Liver (tissue), 9 donors: ENCODE measurements around the gene INPP5A. TPM values are rescaled to one million over a fixed set of nuclear protein-coding genes. Genes with fewer than 3 reads are reported as not detected.

Experiments
- DNase-seq: peaks from one replicate; pipeline ENCODE4 v3.0.0-alpha.2; 2017; ENCODE audit warnings: low spot score
- H3K27ac ChIP-seq, 2 donors: one replicate each; pipeline ENCODE4 v1.7.0; 2013; ENCODE audit warnings: inconsistent platforms in 2 of 2, low read length in 2 of 2, control low read depth in 1 of 2, low read depth in 1 of 2, mild to moderate bottlenecking in 1 of 2
- H3K27me3 ChIP-seq, 4 donors: one replicate each; pipeline versions ENCODE4 v1.6.1 to v1.7.0; 2013; ENCODE audit warnings: low read length in 3 of 4, inconsistent platforms in 1 of 4, mild to moderate bottlenecking in 1 of 4, moderate library complexity in 1 of 4; ENCODE audit not compliant: control insufficient read depth in 4 of 4, insufficient read depth in 4 of 4
- H3K36me3 ChIP-seq, 4 donors: one replicate each; pipeline versions ENCODE4 v1.6.1 to v1.7.0; 2013; ENCODE audit warnings: low read length in 3 of 4, mild to moderate bottlenecking in 3 of 4, low read depth in 1 of 4, moderate library complexity in 1 of 4; ENCODE audit not compliant: control insufficient read depth in 4 of 4, insufficient read depth in 3 of 4
- H3K4me1 ChIP-seq, 4 donors: one replicate each; pipeline versions ENCODE4 v1.6.1 to v1.7.0; 2013; ENCODE audit warnings: low read length in 3 of 4, mild to moderate bottlenecking in 3 of 4, moderate library complexity in 1 of 4; ENCODE audit not compliant: control insufficient read depth in 4 of 4, insufficient read depth in 4 of 4
- H3K4me3 ChIP-seq, 3 donors: one replicate each; pipeline versions ENCODE4 v1.6.1 to v1.7.0; 2013; ENCODE audit warnings: low read length in 3 of 3, control low read depth in 1 of 3, low read depth in 1 of 3, mild to moderate bottlenecking in 1 of 3
- H3K9ac ChIP-seq, 2 donors: one replicate each; pipeline ENCODE4 v1.7.0; 2013; ENCODE audit warnings: low read length in 2 of 2, mild to moderate bottlenecking in 2 of 2, moderate library complexity in 2 of 2, control low read depth in 1 of 2, low read depth in 1 of 2
- H3K9me3 ChIP-seq, 4 donors: one replicate each; pipeline versions ENCODE4 v1.6.1 to v1.7.0; 2013; ENCODE audit warnings: low read length in 3 of 4; ENCODE audit not compliant: control insufficient read depth in 4 of 4
- CTCF ChIP-seq: fragments of 150-350 bp; IDR thresholded peaks from 2 replicates; pipeline ENCODE4 v1.5.1; 2017; ENCODE audit warnings: improper control_type of control experiment, low read depth, low read length; ENCODE audit not compliant: missing input control
- EGR1 ChIP-seq, 2 donors: IDR thresholded peaks; 2 replicates each; pipeline ENCODE4 v1.6.1; 2016 to 2018; ENCODE audit warnings: antibody characterized with exemption in 2 of 2, low read depth in 2 of 2
- FOXA2 ChIP-seq: IDR thresholded peaks from 2 replicates; pipeline ENCODE4 v1.6.1; 2016; ENCODE audit warnings: antibody characterized with exemption
- HNF4A ChIP-seq, 2 donors: conservative IDR thresholded peaks; 2 replicates each; pipeline ENCODE4 v1.6.1; 2016; ENCODE audit warnings: antibody characterized with exemption in 2 of 2, mild to moderate bottlenecking in 2 of 2
- HNF4G ChIP-seq: IDR thresholded peaks from 2 replicates; pipeline ENCODE4 v1.6.1; 2016; ENCODE audit warnings: antibody characterized with exemption
- JUND ChIP-seq, 2 donors: IDR thresholded peaks; 2 replicates each; pipeline ENCODE4 v1.6.1; 2016; ENCODE audit warnings: antibody characterized with exemption in 2 of 2
- MAX ChIP-seq: IDR thresholded peaks from 2 replicates; pipeline ENCODE4 v1.6.1; 2016; ENCODE audit warnings: antibody characterized with exemption
- REST ChIP-seq: IDR thresholded peaks from 2 replicates; pipeline ENCODE4 v1.6.1; 2016; ENCODE audit warnings: antibody characterized with exemption, mild to moderate bottlenecking
- RXRA ChIP-seq, 2 donors: IDR thresholded peaks; 2 replicates each; pipeline ENCODE4 v1.6.1; 2017 to 2018; ENCODE audit warnings: antibody characterized with exemption in 2 of 2, mild to moderate bottlenecking in 1 of 2
- SP1 ChIP-seq: IDR thresholded peaks from 2 replicates; pipeline ENCODE4 v1.6.1; 2018; ENCODE audit warnings: antibody characterized with exemption, mild to moderate bottlenecking
- TAF1 ChIP-seq: conservative IDR thresholded peaks from 2 replicates; pipeline ENCODE4 v1.6.1; 2016; ENCODE audit warnings: antibody characterized with exemption, mild to moderate bottlenecking
- YY1 ChIP-seq: IDR thresholded peaks from 2 replicates; pipeline ENCODE4 v1.6.1; 2016; ENCODE audit warnings: antibody characterized with exemption, mild to moderate bottlenecking
- ZBTB33 ChIP-seq: IDR thresholded peaks from 2 replicates; pipeline ENCODE4 v1.6.1; 2016; ENCODE audit warnings: antibody characterized with exemption
- WGBS: extraction: QIAGEN DNeasy Blood & Tissue Kit; methylation state at CpG from one replicate; pipeline ENCODE4 v1.1.7; 2013; 5-methylcytosine and 5-hydroxymethylcytosine counted together
- polyA plus RNA-seq, 2 donors: library from polyadenylated mRNA; stranded (reverse) in 1 of 2; unstranded in 1 of 2; fragments of 200-250 nt in 1 of 2; fragments of >200 nt in 1 of 2; fragmentation: Nextera tagmentation in 1 of 2; extraction: Ambion mirVana in 1 of 2; gene quantifications; one replicate each; pipeline versions ENCODE4 v1.2.1 to v1.2.3, GENCODE V29; 2013 to 2015
- total RNA-seq, 2 donors: library from RNA; depleted of rRNA; stranded (reverse); fragments of >200 nt; gene quantifications; one replicate each; pipeline ENCODE4 v1.2.3, GENCODE V29; 2014
- donor health status: healthy.
- donor health status: healthy.
- donor health status: healthy.
- donor health status: healthy.
- donor health status: healthy.

Gene INPP5A
- total and polyA plus RNA-seq, 4 donors = 4.3 to 26.5 (median 10.9) TPM

GRCh38 chr10:132735923-132736391, 198.4 kb downstream of the INPP5A start (continued):
- TF ChIP-seq TAF1 = no peak

GRCh38 chr10:132737390-132738048, 199.9 kb downstream of the INPP5A start:
- no peak overlapping the region for H3K4me3 ChIP-seq

More at GRCh38 chr10:132737390-132738048, 199.9 kb downstream of the INPP5A start:
- TF ChIP-seq TAF1 = no peak
- no peak for TF ChIP-seq MAX
- no peak for TF ChIP-seq YY1
- TF ChIP-seq EGR1 (IDR thresholded peaks at IDR 0.05; ENCODE audit: low read depth in 2 of 2) = no peak
- TF ChIP-seq JUND (IDR thresholded peaks at IDR 0.05) = no peak
- no peak for TF ChIP-seq HNF4G
- no peak for TF ChIP-seq RXRA (IDR thresholded peaks at IDR 0.05)
- TF ChIP-seq HNF4A (conservative IDR thresholded peaks at IDR 0.05) = no peak
- TF ChIP-seq FOXA2 = no peak
- TF ChIP-seq SP1 = no peak
- TF ChIP-seq ZBTB33 = no peak
- no peak for TF ChIP-seq REST
- no peak for TF ChIP-seq CTCF
- H3K27ac ChIP-seq = no peak overlapping the region
- H3K9ac ChIP-seq = no peak overlapping the region
- peaks cover 0 to 22% (median 9%) of the 10 kb centered on the region in 4 donors for H3K36me3 ChIP-seq
- no peaks in the 10 kb centered on the region for H3K4me1 ChIP-seq
- no peaks in the 10 kb centered on the region for H3K27me3 ChIP-seq
- 95% methylated on average over 16 of the region's 16 CpGs for WGBS
- no peak for DNase-seq
- H3K9me3 ChIP-seq = no peaks in the 10 kb centered on the region
